H1 (cell line): ENCODE results near the gene PIK3R3. TPM values are rescaled to one million over a fixed set of nuclear protein-coding genes. Genes with fewer than 3 reads are reported as not detected.

Experiments
- CTCF ChIA-PET: fragments of 300-600 bp; sonication (Branson Sonifier 250); formaldehyde crosslinking; loops from one replicate; lab custom pipeline; 2021; ENCODE audit not compliant: partially characterized antibody; lab: Charles Lee
- POLR2A ChIA-PET: fragments of 300-600 bp; sonication (Branson Sonifier 250); formaldehyde crosslinking; loops from one replicate; lab custom pipeline; 2021; ENCODE audit warnings: inconsistent platforms; ENCODE audit not compliant: partially characterized antibody; lab: Charles Lee
- DNase-seq, 2 experiments: peaks; one replicate each; pipeline versions ENCODE4 v3.0.0 to v3.0.0-alpha.2; 2010 to 2022; ENCODE audit warnings: low spot score in 2 of 2, low read depth in 1 of 2, mixed read lengths in 1 of 2
- FAIRE-seq: peaks from 2 replicates; lab custom pipeline; 2011; peaks lifted over from hg19 to GRCh38; lab: Jason Lieb, UNC
- H2AFZ ChIP-seq: 2 replicates; pipeline ENCODE4 v1.8.1; 2012; ENCODE audit warnings: low read length, inconsistent platforms
- H2AK5ac ChIP-seq: 2 replicates; pipeline ENCODE4 v1.6.1; 2013; ENCODE audit warnings: low read depth, low read length
- H2BK120ac ChIP-seq: replicated peaks from 2 replicates; pipeline ENCODE3; 2013; ENCODE audit warnings: low read depth, low read length, inconsistent platforms
- H2BK12ac ChIP-seq: 2 replicates; pipeline ENCODE4 v1.6.1; 2013; ENCODE audit warnings: low read depth, low read length
- H2BK15ac ChIP-seq: 2 replicates; pipeline ENCODE4 v1.6.1; 2013; ENCODE audit warnings: low read length
- H2BK20ac ChIP-seq: 2 replicates; pipeline ENCODE4 v1.6.1; 2013; ENCODE audit warnings: low read length
- H2BK5ac ChIP-seq: 2 replicates; pipeline ENCODE4 v1.6.1; 2013; ENCODE audit warnings: low read depth, low read length
- H3K14ac ChIP-seq: 2 replicates; pipeline ENCODE4 v1.6.1; 2013; ENCODE audit warnings: inconsistent platforms; ENCODE audit not compliant: insufficient read length
- H3K18ac ChIP-seq: 2 replicates; pipeline ENCODE4 v1.6.1; 2013; ENCODE audit warnings: low read length; ENCODE audit errors: extremely low read depth
- H3K23ac ChIP-seq: 2 replicates; pipeline ENCODE4 v1.6.1; 2013; ENCODE audit warnings: inconsistent platforms; ENCODE audit not compliant: insufficient read length
- H3K23me2 ChIP-seq: 2 replicates; pipeline ENCODE4 v1.6.1; 2013; ENCODE audit warnings: low read depth, low read length
- H3K27ac ChIP-seq: 2 replicates; pipeline ENCODE4 v1.6.1; 2011; ENCODE audit warnings: low read depth, low read length, inconsistent platforms
- H3K27me3 ChIP-seq, 4 experiments: replicated peaks in 1 of 4; 1 replicate in 1 of 4; 2 replicates in 3 of 4; pipeline versions ENCODE4 v1.6.1 to v1.8.1; 2011 to 2013; ENCODE audit warnings: low read length in 3 of 4, mild to moderate bottlenecking in 3 of 4, inconsistent platforms in 2 of 4, mixed read lengths in 2 of 4, moderate library complexity in 1 of 4; ENCODE audit not compliant: control insufficient read depth in 3 of 4, insufficient read depth in 3 of 4; ENCODE audit errors: extremely low read depth in 1 of 4
- H3K36me3 ChIP-seq, 4 experiments: 2 replicates each; pipeline versions ENCODE4 v1.6.1 to v1.8.1; 2011 to 2013; ENCODE audit warnings: mild to moderate bottlenecking in 4 of 4, low read length in 3 of 4, moderate library complexity in 2 of 4, control low read depth in 1 of 4, inconsistent platforms in 1 of 4; ENCODE audit not compliant: insufficient read depth in 4 of 4, control insufficient read depth in 2 of 4
- H3K4ac ChIP-seq: replicated peaks from 2 replicates; pipeline ENCODE3; 2013; ENCODE audit warnings: low read length, low read depth, mixed read lengths, inconsistent platforms; ENCODE audit not compliant: insufficient read length
- H3K4me1 ChIP-seq, 4 experiments: replicated peaks in 1 of 4; 1 replicate in 1 of 4; 2 replicates in 3 of 4; pipeline versions ENCODE4 v1.6.1 to v1.8.1; 2011 to 2013; ENCODE audit warnings: low read length in 3 of 4, inconsistent platforms in 2 of 4, mixed read lengths in 1 of 4; ENCODE audit not compliant: insufficient read depth in 4 of 4, control insufficient read depth in 3 of 4
- H3K4me2 ChIP-seq, 2 experiments: 2 replicates each; pipeline versions ENCODE4 v1.6.1 to v1.8.1; 2011 to 2013; ENCODE audit warnings: low read depth in 2 of 2, low read length in 2 of 2, control low read depth in 1 of 2, inconsistent platforms in 1 of 2, mild to moderate bottlenecking in 1 of 2; ENCODE audit not compliant: insufficient read depth in 1 of 2
- H3K4me3 ChIP-seq, 4 experiments: fragments of 200-600, 300-600 bp in 1 of 4; sonication (generic), shearing (Covaris generic), sonication (Bioruptor Twin) in 1 of 4; 2 replicates each; pipeline versions ENCODE4 v1.5.1 to v1.8.1; 2011 to 2016; ENCODE audit warnings: low read length in 4 of 4, low read depth in 3 of 4, control low read depth in 2 of 4, inconsistent platforms in 2 of 4, mild to moderate bottlenecking in 2 of 4, mixed read lengths in 1 of 4, moderate library complexity in 1 of 4; ENCODE audit not compliant: insufficient read depth in 2 of 4; ENCODE audit errors: extremely low read depth in 1 of 4
- H3K56ac ChIP-seq: replicated peaks from 2 replicates; pipeline ENCODE3; 2013; ENCODE audit warnings: low read depth, mild to moderate bottlenecking, mixed read lengths, low read length, inconsistent platforms; ENCODE audit not compliant: insufficient read length
- H3K79me1 ChIP-seq: 2 replicates; pipeline ENCODE4 v1.6.1; 2013; ENCODE audit warnings: low read depth, low read length, control low read depth
- H3K79me2 ChIP-seq, 2 experiments: 2 replicates each; pipeline versions ENCODE4 v1.6.1 to v1.8.1; 2012 to 2013; ENCODE audit warnings: low read length in 2 of 2, mild to moderate bottlenecking in 2 of 2, inconsistent platforms in 1 of 2; ENCODE audit not compliant: insufficient read depth in 2 of 2, control insufficient read depth in 1 of 2
- H3K9ac ChIP-seq, 4 experiments: replicated peaks in 1 of 4; 1 replicate in 1 of 4; 2 replicates in 3 of 4; pipeline versions ENCODE4 v1.6.1 to v1.8.1; 2011 to 2013; ENCODE audit warnings: low read depth in 3 of 4, low read length in 3 of 4, control low read depth in 2 of 4, mild to moderate bottlenecking in 2 of 4, moderate library complexity in 2 of 4, inconsistent platforms in 1 of 4; ENCODE audit errors: extremely low read depth in 1 of 4
- H3K9me3 ChIP-seq, 2 experiments: 2 replicates each; pipeline versions ENCODE4 v1.6.1 to v1.8.1; 2012 to 2013; ENCODE audit warnings: mild to moderate bottlenecking in 2 of 2, moderate library complexity in 2 of 2, control low read depth in 1 of 2, inconsistent platforms in 1 of 2, low read depth in 1 of 2, low read length in 1 of 2, mixed read lengths in 1 of 2; ENCODE audit not compliant: insufficient read depth in 2 of 2
- H4K20me1 ChIP-seq, 2 experiments: replicated peaks in 1 of 2; 2 replicates each; pipeline versions ENCODE3 to v1.8.1; 2011 to 2013; ENCODE audit warnings: inconsistent platforms in 2 of 2, low read length in 2 of 2, mild to moderate bottlenecking in 1 of 2; ENCODE audit not compliant: insufficient read depth in 2 of 2, control insufficient read depth in 1 of 2
- H4K5ac ChIP-seq: 2 replicates; pipeline ENCODE4 v1.6.1; 2013; ENCODE audit warnings: low read length, low read depth, mixed read lengths, inconsistent platforms; ENCODE audit not compliant: insufficient read length
- H4K8ac ChIP-seq: 2 replicates; pipeline ENCODE4 v1.8.0; 2013; ENCODE audit warnings: mild to moderate bottlenecking, moderate library complexity, low read length, inconsistent platforms; ENCODE audit not compliant: insufficient read depth; ENCODE audit errors: extremely low read depth
- H4K91ac ChIP-seq: replicated peaks from 2 replicates; pipeline ENCODE3; 2013; ENCODE audit warnings: low read length, mixed read lengths, inconsistent platforms; ENCODE audit not compliant: insufficient read length
- CBX8 ChIP-seq: fragments of 300-800, 300-1000 bp; sonication (generic); IDR thresholded peaks from 2 replicates; pipeline ENCODE4 v1.7.1; 2016; ENCODE audit warnings: low read depth, low read length, borderline replicate concordance
- EGR1 ChIP-seq: IDR thresholded peaks from 2 replicates; pipeline ENCODE4 v1.6.1; 2011; ENCODE audit warnings: low read depth, low read length, borderline replicate concordance
- GABPA ChIP-seq: IDR thresholded peaks from 2 replicates; pipeline ENCODE4 v1.6.1; 2011; ENCODE audit warnings: mild to moderate bottlenecking, low read length, moderate library complexity, borderline replicate concordance; ENCODE audit not compliant: insufficient read depth
- HDAC2 ChIP-seq, 2 experiments: fragments of 300-600 bp in 1 of 2; sonication (generic) in 1 of 2; IDR thresholded peaks; 2 replicates each; pipeline ENCODE4 v1.6.1; 2011 to 2012; ENCODE audit warnings: low read depth in 2 of 2, low read length in 2 of 2, mild to moderate bottlenecking in 2 of 2, moderate library complexity in 2 of 2, borderline replicate concordance in 1 of 2, inconsistent platforms in 1 of 2
- NANOG ChIP-seq: IDR thresholded peaks from 2 replicates; pipeline ENCODE4 v1.6.1; 2011; ENCODE audit warnings: low read length, low read depth, mild to moderate bottlenecking, inconsistent platforms; ENCODE audit not compliant: insufficient read depth, poor library complexity, severe bottlenecking
- POLR2A ChIP-seq, 2 experiments: IDR thresholded peaks; 1 replicate in 1 of 2; 2 replicates in 1 of 2; pipeline ENCODE4 v1.6.1; 2011; ENCODE audit warnings: low read depth in 2 of 2, low read length in 2 of 2, mild to moderate bottlenecking in 2 of 2; ENCODE audit errors: control extremely low read depth in 1 of 2
- TAF7 ChIP-seq: optimal IDR thresholded peaks from 2 replicates; pipeline ENCODE3; 2011; ENCODE audit warnings: low read depth, mild to moderate bottlenecking, inconsistent platforms, low read length, moderate library complexity, borderline replicate concordance
- WGBS, 2 experiments: shearing (Covaris generic) in 1 of 2; methylation state at CpG; one replicate each; pipeline versions ENCODE4 v1.1.6 to v1.1.7; 2013 to 2015; ENCODE audit warnings: low lambda C conversion rate in 2 of 2, mixed read lengths in 2 of 2, inconsistent platforms in 1 of 2, low coverage in 1 of 2, missing lambda C conversion rate in 1 of 2; ENCODE audit not compliant: insufficient replicate concordance in 2 of 2, insufficient coverage in 1 of 2, insufficient read length in 1 of 2; ENCODE audit errors: extremely low coverage in 1 of 2, missing lambda C conversion rate in 1 of 2; 5-methylcytosine and 5-hydroxymethylcytosine counted together
- polyA plus RNA-seq, 7 experiments: library from polyadenylated mRNA; depleted of rRNA in 3 of 7; stranded (reverse) in 5 of 7; unstranded in 2 of 7; fragments of >200 nt in 5 of 7; fragments of 200-250 nt in 2 of 7; gene quantifications; 1 replicate in 5 of 7; 2 replicates in 1 of 7; 4 replicates in 1 of 7; pipeline versions ENCODE4 v1.2.1 to v1.2.3, GENCODE V29; 2011 to 2013; ENCODE audit warnings: missing spikeins in 2 of 7, mixed read lengths in 2 of 7
- total RNA-seq: library from RNA; stranded (reverse); fragmentation: NEBNext Ultra II Directional; extraction: Animal tissue kit (Norgen Biotek cat#: 25700); gene quantifications from 2 replicates; pipeline ENCODE4 v1.2.1, GENCODE V29; 2021
- TF ChIP-seq, protein P1 (sequence below): IDR thresholded peaks from 2 replicates; pipeline ENCODE4 v1.6.1; 2012; ENCODE audit warnings: low read length, inconsistent platforms
- TF ChIP-seq, protein P2 (sequence below): IDR thresholded peaks from 2 replicates; pipeline ENCODE4 v1.6.1; 2012; ENCODE audit warnings: inconsistent platforms

Gene PIK3R3
- total and polyA plus RNA-seq, 2 of the 8 experiments (the other 6 are each of a cell fraction or from before 2014, with no cell fraction given): 5.3 to 13.6 TPM

DNA sequence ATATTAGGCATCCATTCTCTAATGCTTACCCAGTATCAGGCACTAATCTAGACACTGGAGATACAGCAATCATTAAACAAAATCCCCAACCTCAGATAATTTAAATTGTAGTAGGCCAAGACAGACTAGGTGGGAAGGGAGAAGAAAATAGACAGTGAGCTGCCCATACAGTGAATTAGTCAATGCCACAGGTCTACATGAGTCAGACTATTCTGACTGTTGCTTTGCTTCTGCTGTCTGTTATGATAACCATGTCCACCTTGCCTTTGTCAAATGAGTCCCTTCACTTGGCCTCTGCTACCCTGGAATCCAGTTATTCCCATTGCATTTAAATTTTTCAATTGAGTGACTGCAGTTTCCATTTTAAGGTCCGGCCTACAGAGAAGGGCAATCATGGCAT is 59.5 kb downstream of the PIK3R3 start:
- Histone ChIP-seq H3K4me2 (no peak overlapping the region), H3K4me3 (no peak overlapping the region), H2BK15ac (no peak overlapping the region), H2BK12ac (no peak overlapping the region), H2BK120ac (no peak overlapping the region), H2BK20ac (no peak overlapping the region), H3K27ac (no peak overlapping the region), H3K9me3 (no peaks in the 10 kb centered on the region), H3K9ac (no peak overlapping the region), H4K91ac (no peak overlapping the region), H3K23ac (no peak overlapping the region), H3K4ac (no peak overlapping the region), H3K14ac (no peak overlapping the region), H4K5ac (no peak overlapping the region), H3K27me3 (no peaks in the 10 kb centered on the region), H3K4me1 (no peaks in the 10 kb centered on the region), H2AK5ac (no peak overlapping the region), H3K79me1 (no peaks in the 10 kb centered on the region), H3K36me3 (peaks cover 0 to 2% (median 0%) of the 10 kb centered on the region in 4 experiments; a peak in 1 of 8 replicates), H2BK5ac (no peak overlapping the region), H2AFZ (no peak overlapping the region), H3K18ac (no peak overlapping the region), H3K79me2 (no peaks in the 10 kb centered on the region), H4K8ac (no peak overlapping the region), H3K56ac (no peak overlapping the region), H3K23me2 (no peaks in the 10 kb centered on the region; the same call in 1 of the 2 replicates), H4K20me1 (no peaks in the 10 kb centered on the region)
- no peak for TF ChIP-seq CBX8
- no peak for TF ChIP-seq GABPA
- TF ChIP-seq, protein P1, sequence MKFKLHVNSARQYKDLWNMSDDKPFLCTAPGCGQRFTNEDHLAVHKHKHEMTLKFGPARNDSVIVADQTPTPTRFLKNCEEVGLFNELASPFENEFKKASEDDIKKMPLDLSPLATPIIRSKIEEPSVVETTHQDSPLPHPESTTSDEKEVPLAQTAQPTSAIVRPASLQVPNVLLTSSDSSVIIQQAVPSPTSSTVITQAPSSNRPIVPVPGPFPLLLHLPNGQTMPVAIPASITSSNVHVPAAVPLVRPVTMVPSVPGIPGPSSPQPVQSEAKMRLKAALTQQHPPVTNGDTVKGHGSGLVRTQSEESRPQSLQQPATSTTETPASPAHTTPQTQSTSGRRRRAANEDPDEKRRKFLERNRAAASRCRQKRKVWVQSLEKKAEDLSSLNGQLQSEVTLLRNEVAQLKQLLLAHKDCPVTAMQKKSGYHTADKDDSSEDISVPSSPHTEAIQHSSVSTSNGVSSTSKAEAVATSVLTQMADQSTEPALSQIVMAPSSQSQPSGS: no peak
- TF ChIP-seq HDAC2 (IDR thresholded peaks at IDR 0.05; ENCODE audit: borderline replicate concordance in 1 of 2, low read depth in 2 of 2, low read length in 2 of 2): no peak
- TF ChIP-seq, protein P2, sequence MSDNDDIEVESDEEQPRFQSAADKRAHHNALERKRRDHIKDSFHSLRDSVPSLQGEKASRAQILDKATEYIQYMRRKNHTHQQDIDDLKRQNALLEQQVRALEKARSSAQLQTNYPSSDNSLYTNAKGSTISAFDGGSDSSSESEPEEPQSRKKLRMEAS: no peak
- TF ChIP-seq TAF7: no peak
- TF ChIP-seq EGR1: no peak
- TF ChIP-seq POLR2A (IDR thresholded peaks at IDR 0.05; ENCODE audit: control extremely low read depth in 1 of 2, low read depth in 2 of 2, low read length in 2 of 2): no peak
- no peak for TF ChIP-seq NANOG
- no peak for FAIRE-seq
- 94% methylated on average over 1 of the region's 1 CpG; no CpG with 5 or more reads in 1 of the 2 experiments for WGBS, 2 experiments
- DNase-seq: no peak
- CTCF ChIA-PET: interaction anchor here (1.2 to 1.7 kb wide), 3 partner anchors 13 to 94 kb away, joined by 3 read pairs; no protein-coding TSS in a partner anchor
- POLR2A ChIA-PET: no interaction called here
